SU-DHL-6 (cell line): Measurements from ENCODE around the gene SLC2A4RG.

Source experiments
- H2AFZ ChIP-seq: fragments of 200-600 bp; sonication (generic); 2 replicates; pipeline ENCODE4 v1.6.1; 2014; ENCODE audit warnings: low read depth, mild to moderate bottlenecking, moderate library complexity, mixed read lengths, antibody characterized with exemption, low read length; ENCODE audit not compliant: severe bottlenecking
- H3F3A ChIP-seq: fragments of 200-600 bp; shearing (Covaris generic); 2 replicates; pipeline ENCODE4 v1.6.0; 2016; ENCODE audit warnings: antibody characterized with exemption, mild to moderate bottlenecking; ENCODE audit not compliant: insufficient read depth
- H3K27ac ChIP-seq: fragments of 200-600 bp; sonication (generic); 2 replicates; pipeline ENCODE4 v1.5.1; 2016; ENCODE audit warnings: low read depth, mild to moderate bottlenecking, low read length, moderate library complexity, mixed read lengths
- H3K27me3 ChIP-seq: fragments of 200-600 bp; sonication (generic), shearing (Covaris generic); 2 replicates; pipeline ENCODE4 v1.6.0; 2014; ENCODE audit warnings: mild to moderate bottlenecking, low read length
- H3K36me3 ChIP-seq: fragments of 200-600 bp; sonication (generic); 2 replicates; pipeline ENCODE4 v1.6.1; 2014; ENCODE audit warnings: mild to moderate bottlenecking, low read length, mixed read lengths
- H3K4me2 ChIP-seq: fragments of 300-600, 200-600 bp; shearing (Covaris generic), sonication (generic); 2 replicates; pipeline ENCODE4 v1.6.0; 2014; ENCODE audit warnings: low read length, low read depth, mild to moderate bottlenecking; ENCODE audit not compliant: poor library complexity, severe bottlenecking
- H3K4me3 ChIP-seq: fragments of 200-600 bp; sonication (generic); 2 replicates; pipeline ENCODE4 v1.5.1; 2014; ENCODE audit warnings: antibody characterized with exemption, low read length, mild to moderate bottlenecking, mixed read lengths; ENCODE audit not compliant: insufficient read depth, poor library complexity, severe bottlenecking
- H3K79me2 ChIP-seq: fragments of 200-600 bp; sonication (generic); 2 replicates; pipeline ENCODE4 v1.6.1; 2014; ENCODE audit warnings: mild to moderate bottlenecking, low read length, moderate library complexity; ENCODE audit not compliant: insufficient read depth
- H3K9ac ChIP-seq: fragments of 200-600 bp; sonication (generic); 2 replicates; pipeline ENCODE4 v1.7.0; 2014; ENCODE audit warnings: mild to moderate bottlenecking, low read length
- H3K9me2 ChIP-seq: fragments of 200-600 bp; sonication (generic); replicated peaks from 2 replicates; pipeline ENCODE4 v1.6.1; 2014; ENCODE audit warnings: low read length; ENCODE audit not compliant: insufficient read depth
- H3K9me3 ChIP-seq: fragments of 200-600 bp; sonication (generic); 2 replicates; pipeline ENCODE4 v1.6.1; 2014; ENCODE audit warnings: low read length, mixed read lengths; ENCODE audit not compliant: insufficient read depth
- H4K20me1 ChIP-seq: fragments of 200-600 bp; sonication (generic); 2 replicates; pipeline ENCODE4 v1.6.1; 2014; ENCODE audit warnings: low read depth, mild to moderate bottlenecking, antibody characterized with exemption, low read length, moderate library complexity, mixed read lengths
- EZH2phosphoT487 ChIP-seq: fragments of 200-600 bp; sonication (generic), shearing (Covaris generic); conservative IDR thresholded peaks from 2 replicates; pipeline ENCODE4 v1.6.1; 2018; ENCODE audit warnings: mild to moderate bottlenecking, antibody characterized with exemption, low read length, moderate library complexity, mixed read lengths
- TF ChIP-seq, protein P1 (sequence below): fragments of 200-600 bp; sonication (generic); IDR thresholded peaks from one replicate; pipeline ENCODE4 v1.5.1; 2017; ENCODE audit warnings: antibody characterized with exemption, mild to moderate bottlenecking, low read length, moderate library complexity; ENCODE audit not compliant: insufficient read depth, poor library complexity, severe bottlenecking

SLC2A4RG gene

DNA sequence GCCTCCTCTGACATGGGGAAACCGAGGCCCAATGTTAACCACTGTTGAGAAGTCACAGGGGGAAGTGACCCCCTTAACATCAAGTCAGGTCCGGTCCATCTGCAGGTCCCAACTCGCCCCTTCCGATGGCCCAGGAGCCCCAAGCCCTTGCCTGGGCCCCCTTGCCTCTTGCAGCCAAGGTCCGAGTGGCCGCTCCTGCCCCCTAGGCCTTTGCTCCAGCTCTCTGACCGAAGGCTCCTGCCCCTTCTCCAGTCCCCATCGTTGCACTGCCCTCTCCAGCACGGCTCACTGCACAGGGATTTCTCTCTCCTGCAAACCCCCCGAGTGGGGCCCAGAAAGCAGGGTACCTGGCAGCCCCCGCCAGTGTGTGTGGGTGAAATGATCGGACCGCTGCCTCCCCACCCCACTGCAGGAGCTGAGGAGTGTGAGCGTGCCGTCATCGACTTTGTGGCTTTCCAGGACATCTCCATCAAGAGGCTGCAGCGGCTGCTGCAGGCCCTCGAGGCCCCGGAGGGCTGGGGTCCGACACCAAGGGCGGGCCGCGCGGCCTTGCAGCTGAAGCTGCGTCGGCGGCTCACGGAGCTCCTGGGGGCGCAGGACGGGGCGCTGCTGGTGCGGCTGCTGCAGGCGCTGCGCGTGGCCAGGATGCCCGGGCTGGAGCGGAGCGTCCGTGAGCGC lies 41.6 kb upstream of the SLC2A4RG start:
- no peaks in the 10 kb centered on the region for H3K9me3 ChIP-seq
- H3K4me3 ChIP-seq, result no peak overlapping the region
- H3K27ac ChIP-seq, result no peak overlapping the region
- no peaks in the 10 kb centered on the region for H3K36me3 ChIP-seq
- H4K20me1 ChIP-seq, result no peaks in the 10 kb centered on the region
- no peaks in the 10 kb centered on the region for H3F3A ChIP-seq
- no peaks in the 10 kb centered on the region for H3K27me3 ChIP-seq
- H3K79me2 ChIP-seq, result no peaks in the 10 kb centered on the region
- no peaks in the 10 kb centered on the region for H3K9me2 ChIP-seq
- H3K4me2 ChIP-seq, result no peak overlapping the region
- no peak overlapping the region for H3K9ac ChIP-seq
- no peak overlapping the region for H2AFZ ChIP-seq
- TF ChIP-seq, protein P1, sequence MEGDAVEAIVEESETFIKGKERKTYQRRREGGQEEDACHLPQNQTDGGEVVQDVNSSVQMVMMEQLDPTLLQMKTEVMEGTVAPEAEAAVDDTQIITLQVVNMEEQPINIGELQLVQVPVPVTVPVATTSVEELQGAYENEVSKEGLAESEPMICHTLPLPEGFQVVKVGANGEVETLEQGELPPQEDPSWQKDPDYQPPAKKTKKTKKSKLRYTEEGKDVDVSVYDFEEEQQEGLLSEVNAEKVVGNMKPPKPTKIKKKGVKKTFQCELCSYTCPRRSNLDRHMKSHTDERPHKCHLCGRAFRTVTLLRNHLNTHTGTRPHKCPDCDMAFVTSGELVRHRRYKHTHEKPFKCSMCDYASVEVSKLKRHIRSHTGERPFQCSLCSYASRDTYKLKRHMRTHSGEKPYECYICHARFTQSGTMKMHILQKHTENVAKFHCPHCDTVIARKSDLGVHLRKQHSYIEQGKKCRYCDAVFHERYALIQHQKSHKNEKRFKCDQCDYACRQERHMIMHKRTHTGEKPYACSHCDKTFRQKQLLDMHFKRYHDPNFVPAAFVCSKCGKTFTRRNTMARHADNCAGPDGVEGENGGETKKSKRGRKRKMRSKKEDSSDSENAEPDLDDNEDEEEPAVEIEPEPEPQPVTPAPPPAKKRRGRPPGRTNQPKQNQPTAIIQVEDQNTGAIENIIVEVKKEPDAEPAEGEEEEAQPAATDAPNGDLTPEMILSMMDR, result no peak
- no peak for TF ChIP-seq EZH2phosphoT487

DNA sequence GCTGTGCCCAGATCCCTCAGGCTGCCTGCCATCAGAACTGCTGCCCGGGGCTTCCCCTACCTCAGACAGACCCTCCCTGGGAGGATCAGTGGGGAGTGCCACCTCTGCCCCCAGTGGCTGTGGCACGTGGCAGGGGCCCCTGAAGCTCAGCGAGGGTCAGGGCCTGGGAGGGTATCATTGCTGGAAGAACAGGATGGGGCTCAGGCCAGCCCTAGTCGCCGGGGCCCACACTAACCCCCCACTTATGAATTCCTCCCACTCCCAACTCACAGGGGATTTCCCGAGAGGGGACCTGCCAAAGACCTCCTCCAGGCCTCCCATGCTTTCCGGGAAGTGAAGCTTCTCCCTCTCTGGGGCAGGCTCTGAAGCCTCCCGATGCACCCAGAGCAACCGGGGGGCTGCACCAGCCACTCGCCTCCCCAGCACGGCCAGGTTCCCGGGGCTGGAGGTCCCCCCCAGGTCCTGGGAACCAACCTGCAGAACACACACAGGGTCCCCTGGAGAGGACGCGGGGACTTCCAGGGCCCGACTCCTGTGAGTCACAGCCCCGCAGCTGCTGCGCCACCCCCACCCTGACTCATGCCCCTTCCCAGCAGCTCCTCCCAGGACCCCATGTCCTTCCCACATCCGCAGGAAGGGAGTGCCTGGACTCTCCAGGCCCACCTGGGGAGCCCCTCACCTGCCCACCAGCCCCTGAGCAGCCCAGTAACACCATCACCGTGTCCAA lies 40.7 kb upstream of the SLC2A4RG start:
- H3K4me2 ChIP-seq, result no peak overlapping the region

DNA sequence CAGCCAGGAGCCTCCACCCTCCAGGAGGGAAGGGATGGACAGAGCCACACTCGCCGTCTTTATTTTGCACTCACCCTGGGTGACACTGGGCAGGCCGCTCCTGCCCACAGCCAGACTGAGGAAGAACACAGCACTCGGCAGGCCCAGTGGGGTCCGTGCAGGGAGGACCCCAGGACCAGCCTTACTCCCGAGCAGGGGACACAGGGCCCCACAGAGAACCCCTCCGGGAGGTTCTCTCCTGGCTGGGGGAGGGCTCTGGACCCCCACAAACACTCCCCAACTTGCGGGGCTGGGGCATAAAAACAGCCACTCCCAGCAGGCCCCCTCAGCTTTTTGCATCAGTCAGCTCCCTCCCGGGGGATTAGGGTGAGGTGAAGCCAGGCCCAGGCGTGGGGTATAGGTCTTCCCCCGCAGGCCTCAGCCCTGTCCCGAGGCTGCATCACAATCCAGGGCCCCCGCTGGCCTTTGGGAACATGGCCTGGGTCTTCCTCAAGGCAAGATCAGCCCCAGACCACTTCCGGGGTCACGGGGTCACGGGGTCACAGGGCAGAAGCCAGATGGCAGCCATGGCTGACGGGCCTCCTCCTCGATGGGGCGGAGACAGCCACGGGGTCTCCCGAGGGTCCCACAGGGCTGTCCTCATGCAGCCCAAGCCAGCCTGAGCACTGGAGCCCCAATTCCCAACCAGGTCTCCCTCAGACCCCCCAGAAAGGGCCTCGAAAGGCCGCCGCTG lies 39.9 kb upstream of the SLC2A4RG start:
- no peak overlapping the region for H3K4me2 ChIP-seq
- no peak overlapping the region for H3K4me3 ChIP-seq
- no peak for TF ChIP-seq EZH2phosphoT487
- TF ChIP-seq, protein P1, result no peak
- no peaks in the 10 kb centered on the region for H3K79me2 ChIP-seq
- no peak overlapping the region for H3K9ac ChIP-seq
- no peak overlapping the region for H3K27ac ChIP-seq
- H2AFZ ChIP-seq, result no peak overlapping the region
- H3K9me3 ChIP-seq, result no peaks in the 10 kb centered on the region
- no peaks in the 10 kb centered on the region for H4K20me1 ChIP-seq
- no peaks in the 10 kb centered on the region for H3K9me2 ChIP-seq
- no peaks in the 10 kb centered on the region for H3K36me3 ChIP-seq
- no peaks in the 10 kb centered on the region for H3K27me3 ChIP-seq
- H3F3A ChIP-seq, result no peaks in the 10 kb centered on the region

More for the DNA sequence above, 40.7 kb upstream of the SLC2A4RG start:
- Histone ChIP-seq H2AFZ (no peak overlapping the region), H3K9me3 (no peaks in the 10 kb centered on the region), H3K9ac (no peak overlapping the region), H3K4me3 (no peak overlapping the region), H3K79me2 (no peaks in the 10 kb centered on the region), H3K27ac (no peak overlapping the region), H3K27me3 (no peaks in the 10 kb centered on the region), H3K36me3 (no peaks in the 10 kb centered on the region), H4K20me1 (no peaks in the 10 kb centered on the region), H3F3A (no peaks in the 10 kb centered on the region), H3K9me2 (no peaks in the 10 kb centered on the region)
- TF ChIP-seq, protein P1, result no peak
- no peak for TF ChIP-seq EZH2phosphoT487
